Fibroblast of skin of left biceps (primary cell): ENCODE measurements around the gene TWF2.

Experiments used
- DNase-seq, 2 experiments: peaks; one replicate each; pipeline ENCODE4 v3.0.0-alpha.2; 2013; ENCODE audit warnings: low read depth in 2 of 2

Gene TWF2

GRCh38 chr3:52182196-52182595 lies 56.8 kb downstream of the TWF2 start:
- no peak for DNase-seq

GRCh38 chr3:52181543-52181942 lies 57.4 kb downstream of the TWF2 start:
- DNase-seq = no peak
